ENCODE data around the gene DBP. TPM values are rescaled to one million over a fixed set of nuclear protein-coding genes. Genes with fewer than 3 reads are reported as not detected.
A peak's percentile ranks its signal among the peaks of the same experiment; 100 is the strongest.
"Not testable (repeated sequence)": the region's sequence is repeated elsewhere in the genome, so short reads cannot be mapped to it uniquely, and the experiment has no call there.

Gene DBP
- total RNA-seq, 1 donor from 2014 or later, result 4.9 TPM

- no peak for DNase-seq (ENCODE audit: low spot score in 2 of 2)
- FAIRE-seq, result no peak
Measured at GRCh38 chr19:48644355-48644754, 7.2 kb upstream of the DBP start.

- FAIRE-seq (no peak), DNase-seq (ENCODE audit: low spot score in 2 of 2) (no peak)
Measured at GRCh38 chr19:48642862-48643261, 5.7 kb upstream of the DBP start.

GRCh38 chr19:48641850-48642249 lies 4.7 kb upstream of the DBP start:
- FAIRE-seq, result no peak
- no peak for DNase-seq (ENCODE audit: low spot score in 2 of 2)

- FAIRE-seq (no peak), DNase-seq (ENCODE audit: low spot score in 2 of 2) (no peak)
Measured at GRCh38 chr19:48639483-48640375, 2.5 kb upstream of the DBP start.

- FAIRE-seq (no peak), DNase-seq (ENCODE audit: low spot score in 2 of 2) (peak in 1 of 2 donors; percentile 66)
Measured at GRCh38 chr19:48638831-48639381, 1.7 kb upstream of the DBP start.

- DNase-seq (ENCODE audit: low spot score in 2 of 2) (peak; percentile 82), FAIRE-seq (no peak)
Measured at GRCh38 chr19:48637948-48638830, 1.0 kb upstream of the DBP start.

- DNase-seq (ENCODE audit: low spot score in 2 of 2) (peak; percentile 93 to 96), FAIRE-seq (no peak)
Measured at GRCh38 chr19:48637449-48637947, 319 bp upstream of the DBP start.

GRCh38 chr19:48635966-48636858 lies 967 bp downstream of the DBP start:
- DNase-seq (ENCODE audit: low spot score in 2 of 2), result peak in 1 of 2 donors; percentile 54

GRCh38 chr19:48635263-48635965 lies 1.8 kb downstream of the DBP start:
- peak; percentile 80 for DNase-seq (ENCODE audit: low spot score in 2 of 2)
- FAIRE-seq, result no peak

More at GRCh38 chr19:48635966-48636858, 967 bp downstream of the DBP start:
- no peak for FAIRE-seq

- FAIRE-seq (no peak), DNase-seq (ENCODE audit: low spot score in 2 of 2) (peak; percentile 85)
Measured at GRCh38 chr19:48634424-48635262, 2.5 kb downstream of the DBP start.

GRCh38 chr19:48634036-48634342 lies 3.2 kb downstream of the DBP start:
- FAIRE-seq, result no peak

GRCh38 chr19:48633148-48634035 lies 3.8 kb downstream of the DBP start:
- FAIRE-seq (no peak), DNase-seq (ENCODE audit: low spot score in 2 of 2) (no peak)

More at GRCh38 chr19:48634036-48634342, 3.2 kb downstream of the DBP start:
- DNase-seq (ENCODE audit: low spot score in 2 of 2), result no peak

- no peak for FAIRE-seq
- no peak for DNase-seq (ENCODE audit: low spot score in 2 of 2)
Measured at GRCh38 chr19:48632692-48633147, 4.5 kb downstream of the DBP start.

- not testable (repeated sequence) for DNase-seq (ENCODE audit: low spot score in 2 of 2); FAIRE-seq
Measured at GRCh38 chr19:48632286-48632685, 4.9 kb downstream of the DBP start.

GRCh38 chr19:48631225-48631624 lies 6.0 kb downstream of the DBP start:
- no peak for DNase-seq (ENCODE audit: low spot score in 2 of 2)

GRCh38 chr19:48630296-48631063 lies 6.7 kb downstream of the DBP start:
- DNase-seq (ENCODE audit: low spot score in 2 of 2), result no peak
- FAIRE-seq, result no peak

More at GRCh38 chr19:48631225-48631624, 6.0 kb downstream of the DBP start:
- FAIRE-seq, result no peak
